HG02623 (cell line): ENCODE results near the gene ISG15.
"Not testable (repeated sequence)": the region's sequence is repeated elsewhere in the genome, so short reads cannot be mapped to it uniquely, and the experiment has no call there.

ENCODE experiments used
- ATAC-seq: cut with Tn5 transposase; IDR thresholded peaks from one replicate; pipeline ENCODE4 v1.9.1; 2021; ENCODE audit warnings: moderate library complexity; ENCODE audit not compliant: unreplicated experiment

ISG15 gene

DNA sequence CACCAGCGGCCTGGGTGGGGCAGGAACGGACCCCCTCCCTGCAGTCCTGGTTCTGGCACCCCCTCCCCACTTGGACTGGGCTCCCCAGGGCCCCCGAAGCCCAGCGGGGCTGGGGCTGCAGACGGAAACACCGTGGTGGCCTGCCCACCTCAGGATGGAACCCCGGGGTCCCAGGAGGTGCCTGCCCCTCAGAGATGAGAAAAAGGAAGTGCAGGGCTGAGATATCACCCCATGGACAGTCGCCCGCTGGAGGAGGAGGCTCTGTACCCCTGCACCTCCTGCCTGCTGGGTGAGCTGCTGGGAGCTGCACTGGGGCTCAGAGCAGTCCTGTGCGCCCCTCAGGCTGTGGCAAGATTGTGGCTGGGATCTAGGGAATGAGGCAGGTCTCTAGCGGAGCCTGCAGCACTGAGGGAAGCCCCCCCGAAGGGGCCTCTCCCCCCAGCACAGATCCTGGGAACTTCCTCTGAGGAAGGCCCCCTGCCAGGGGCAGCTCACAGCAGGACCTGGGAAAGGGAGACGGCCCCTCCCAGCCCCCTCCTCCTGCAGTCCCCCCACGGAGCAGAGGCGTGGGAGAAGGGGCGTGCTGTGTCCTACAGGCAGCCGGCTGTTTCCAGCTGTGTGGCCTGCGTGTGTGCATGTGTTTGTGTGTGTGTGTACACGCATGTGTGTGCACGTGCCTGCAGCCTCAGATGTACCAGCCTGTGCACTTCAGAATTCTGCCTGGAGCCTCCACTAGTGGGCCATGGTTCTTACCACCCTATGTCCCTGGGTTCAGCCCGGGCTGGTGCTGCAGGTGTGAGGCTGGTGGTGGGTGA, 13.5 kb downstream of the ISG15 start:
- ATAC-seq: no peak

GRCh38 chr1:1027791-1028190, 14.5 kb downstream of the ISG15 start:
- no peak for ATAC-seq

- not testable (repeated sequence) for ATAC-seq
Observed at GRCh38 chr1:1030867-1031658, 17.8 kb downstream of the ISG15 start.

DNA sequence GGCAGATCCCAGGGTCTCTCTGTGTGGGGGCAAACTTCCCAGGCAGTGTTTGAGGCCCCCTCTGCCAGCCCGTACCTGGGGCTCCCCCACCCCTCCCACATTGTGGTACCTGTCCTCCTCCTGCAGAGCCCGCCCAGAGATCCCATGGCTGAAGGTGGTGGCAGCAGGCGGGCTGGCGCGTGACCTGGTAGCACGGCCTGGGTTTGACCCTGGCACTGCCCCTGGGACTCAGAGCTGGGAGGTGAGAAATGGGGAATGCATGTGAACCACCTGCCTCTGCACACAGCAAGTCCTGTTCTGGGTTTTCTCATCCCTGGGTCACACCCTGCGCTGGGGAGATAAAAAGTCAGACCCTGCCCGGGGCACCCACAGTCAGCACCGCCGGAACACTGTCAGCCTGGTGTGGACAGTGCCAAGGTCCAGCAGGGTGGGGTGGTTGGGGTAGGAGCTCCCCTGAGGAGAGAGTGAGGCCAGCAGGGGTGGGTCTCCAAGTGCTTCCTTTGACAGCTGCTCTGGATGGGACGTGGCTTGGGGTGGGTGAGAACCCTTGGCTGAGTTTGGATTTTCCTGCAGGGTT, 18.4 kb downstream of the ISG15 start:
- ATAC-seq: no peak

DNA sequence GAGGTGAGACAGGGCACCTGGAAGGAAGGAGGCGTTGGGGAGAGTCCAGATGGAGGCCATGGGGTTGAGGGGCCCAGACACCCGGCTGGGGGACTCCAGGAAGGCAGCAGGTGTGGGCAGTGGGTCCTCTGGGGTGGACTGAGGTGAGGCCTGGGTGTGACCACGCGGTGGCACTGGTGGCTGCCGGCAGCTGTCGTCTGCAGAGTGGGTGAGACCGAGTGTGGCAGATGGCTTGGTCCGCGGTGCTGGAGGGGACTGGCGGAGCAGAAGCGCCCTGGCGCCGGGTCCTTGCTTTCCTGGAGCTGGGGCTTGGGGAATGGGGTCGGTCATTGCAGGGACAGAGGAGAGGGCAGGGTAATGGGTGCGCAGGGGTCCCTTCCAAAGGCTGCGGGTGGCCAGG, 19.1 kb downstream of the ISG15 start:
- no peak for ATAC-seq

GRCh38 chr1:1033009-1033587, 19.8 kb downstream of the ISG15 start:
- ATAC-seq: peak; percentile 82

- no peak for ATAC-seq
Observed at GRCh38 chr1:1033731-1034438, 20.6 kb downstream of the ISG15 start.

DNA sequence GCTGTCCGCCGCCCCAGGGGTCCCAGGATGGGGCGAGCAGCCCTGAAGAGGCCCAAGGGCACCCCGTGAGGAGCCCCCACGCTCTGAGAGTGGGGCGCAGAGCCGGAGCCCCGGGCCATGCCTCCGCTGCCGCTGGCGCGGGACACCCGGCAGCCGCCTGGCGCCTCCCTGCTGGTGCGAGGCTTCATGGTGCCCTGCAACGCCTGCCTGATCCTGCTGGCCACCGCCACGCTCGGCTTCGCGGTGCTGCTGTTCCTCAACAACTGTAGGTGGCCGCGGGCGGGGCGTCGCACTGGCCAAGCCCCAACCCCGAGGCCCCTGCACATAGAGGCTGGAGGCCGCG, 21.1 kb downstream of the ISG15 start:
- no peak for ATAC-seq

DNA sequence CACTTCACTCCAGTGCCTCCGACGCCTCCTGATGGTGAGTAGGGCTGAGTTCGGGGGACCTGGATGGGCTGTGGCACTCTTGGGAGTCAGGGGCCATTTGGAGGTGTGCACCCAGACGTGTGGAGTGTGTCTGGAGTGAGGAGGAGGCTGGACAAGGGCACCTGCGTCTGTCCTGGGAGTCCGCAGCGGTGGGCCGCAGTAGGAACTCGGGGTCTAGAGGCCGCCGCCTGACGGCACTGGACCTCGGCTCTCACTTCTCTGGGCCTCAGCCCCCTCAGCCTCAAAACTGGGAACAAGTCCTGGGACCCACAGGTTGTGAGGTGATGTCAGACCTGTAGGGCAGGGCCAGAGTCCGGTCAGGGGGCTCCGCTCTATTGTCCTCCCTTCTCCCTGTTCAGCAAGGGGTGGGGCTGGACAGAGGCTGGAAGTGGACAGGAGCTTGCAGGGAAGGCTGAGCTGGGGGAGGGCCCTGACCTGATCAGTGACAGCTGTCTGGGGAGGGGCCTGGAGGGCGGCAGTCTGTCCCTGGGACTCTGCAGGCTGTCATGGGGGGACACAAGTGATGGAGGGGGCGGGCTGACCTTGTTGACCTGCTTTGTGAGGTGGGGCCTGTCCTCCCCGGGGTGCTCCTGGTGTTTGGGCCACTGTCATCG, 22.1 kb downstream of the ISG15 start:
- no peak for ATAC-seq

- no peak for ATAC-seq
Observed at GRCh38 chr1:1037366-1038327, 24.4 kb downstream of the ISG15 start.

DNA sequence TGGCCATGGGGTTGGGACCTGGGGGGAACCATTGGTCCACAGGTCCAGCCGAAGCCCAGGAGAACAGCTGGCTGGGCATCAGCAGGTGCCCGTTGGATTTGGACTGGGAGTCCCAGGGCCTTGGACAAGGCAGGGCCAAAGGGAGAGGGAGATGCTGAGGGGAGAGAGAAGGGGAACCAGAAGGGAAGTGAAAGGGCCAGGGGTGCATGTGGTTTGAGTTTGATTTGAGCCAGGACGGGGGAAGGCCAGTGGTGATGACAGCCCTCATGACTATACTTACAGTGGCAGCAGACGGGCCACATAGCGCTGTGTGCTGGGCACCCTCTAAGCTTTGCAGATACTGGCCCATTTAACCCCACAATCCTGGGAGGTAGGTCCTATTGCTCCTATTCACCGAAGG, 25.4 kb downstream of the ISG15 start:
- no peak for ATAC-seq

- ATAC-seq: no peak
Observed at GRCh38 chr1:1039145-1039910, 26.0 kb downstream of the ISG15 start.

DNA sequence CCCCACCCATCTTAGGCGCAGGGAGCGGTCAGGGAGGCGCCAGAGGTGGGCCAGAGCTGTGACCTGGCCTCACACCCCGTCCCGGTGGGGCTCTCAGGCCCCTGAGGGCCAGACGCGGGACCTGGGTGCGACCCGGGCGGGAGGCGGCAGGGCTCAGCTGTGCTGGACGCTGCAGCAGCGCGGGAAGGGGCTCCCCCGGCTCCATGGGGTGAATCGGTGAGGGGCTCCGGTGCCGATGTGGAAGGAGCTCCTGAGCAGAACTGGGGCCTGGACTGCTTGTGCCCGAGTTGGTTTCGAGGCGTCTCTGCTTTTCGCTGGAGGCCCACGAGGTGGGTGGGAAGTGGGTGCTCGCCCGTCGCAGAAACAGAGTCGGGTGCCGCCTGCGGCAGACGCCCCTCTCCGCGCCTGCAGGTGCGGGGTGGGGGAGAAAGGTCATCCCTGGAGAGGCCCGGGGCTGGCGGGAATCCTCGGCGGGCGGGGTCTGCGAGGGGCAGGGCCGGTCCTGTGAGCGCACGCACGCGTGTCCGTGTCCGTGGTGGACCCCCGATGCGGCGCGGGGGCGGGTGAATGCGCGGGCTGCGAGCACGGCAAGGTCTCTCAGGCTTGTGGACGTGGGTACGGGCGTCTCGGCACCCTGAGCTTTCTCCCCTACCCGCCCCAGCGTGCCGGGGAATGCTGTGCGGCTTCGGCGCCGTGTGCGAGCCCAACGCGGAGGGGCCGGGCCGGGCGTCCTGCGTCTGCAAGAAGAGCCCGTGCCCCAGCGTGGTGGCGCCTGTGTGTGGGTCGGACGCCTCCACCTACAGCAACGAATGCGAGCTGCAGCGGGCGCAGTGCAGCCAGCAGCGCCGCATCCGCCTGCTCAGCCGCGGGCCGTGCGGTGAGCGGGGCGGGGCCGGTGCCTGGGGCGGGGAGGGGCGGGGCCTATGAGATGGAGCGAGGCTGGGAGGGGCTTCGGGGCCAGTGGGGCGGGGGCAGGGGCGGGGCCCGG, 27.0 kb downstream of the ISG15 start:
- no peak for ATAC-seq

DNA sequence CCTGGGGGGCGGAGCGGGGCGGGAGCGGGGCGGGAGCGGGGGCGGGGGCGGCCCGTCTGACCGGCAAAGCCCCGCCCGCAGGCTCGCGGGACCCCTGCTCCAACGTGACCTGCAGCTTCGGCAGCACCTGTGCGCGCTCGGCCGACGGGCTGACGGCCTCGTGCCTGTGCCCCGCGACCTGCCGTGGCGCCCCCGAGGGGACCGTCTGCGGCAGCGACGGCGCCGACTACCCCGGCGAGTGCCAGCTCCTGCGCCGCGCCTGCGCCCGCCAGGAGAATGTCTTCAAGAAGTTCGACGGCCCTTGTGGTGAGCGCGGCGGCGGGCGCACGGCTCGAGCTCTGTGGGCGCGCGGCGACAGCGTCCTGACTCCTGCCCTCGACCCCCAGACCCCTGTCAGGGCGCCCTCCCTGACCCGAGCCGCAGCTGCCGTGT, 27.8 kb downstream of the ISG15 start:
- no peak for ATAC-seq

- no peak for ATAC-seq
Observed at GRCh38 chr1:1041873-1042272, 28.6 kb downstream of the ISG15 start.

GRCh38 chr1:1042835-1043234, 29.5 kb downstream of the ISG15 start:
- ATAC-seq: no peak

DNA sequence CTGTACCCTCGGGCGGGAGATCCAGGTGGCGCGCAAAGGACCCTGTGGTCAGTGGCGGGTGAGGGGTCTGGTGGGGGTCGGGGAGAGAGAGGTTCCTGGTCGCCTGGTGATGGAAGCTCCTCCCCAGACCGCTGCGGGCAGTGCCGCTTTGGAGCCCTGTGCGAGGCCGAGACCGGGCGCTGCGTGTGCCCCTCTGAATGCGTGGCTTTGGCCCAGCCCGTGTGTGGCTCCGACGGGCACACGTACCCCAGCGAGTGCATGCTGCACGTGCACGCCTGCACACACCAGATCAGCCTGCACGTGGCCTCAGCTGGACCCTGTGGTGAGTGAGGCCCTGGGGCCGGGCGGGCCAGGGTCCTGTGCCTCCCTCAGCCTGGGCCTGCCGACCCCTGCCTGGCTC, 30.1 kb downstream of the ISG15 start:
- no peak for ATAC-seq
